ENCODE measurements around the gene MSH3.

- TF ChIP-seq PATZ1 (CRISPR knock-in tag; IDR thresholded peaks at IDR 0.05; ENCODE audit: borderline replicate concordance) (no peak), TCF4 (CRISPR knock-in tag; IDR thresholded peaks at IDR 0.05; ENCODE audit: borderline replicate concordance) (no peak), RARB (CRISPR knock-in tag; IDR thresholded peaks at IDR 0.05) (no peak), ARNTL (CRISPR knock-in tag; IDR thresholded peaks at IDR 0.05; ENCODE audit: borderline replicate concordance, low read depth) (no peak), CSDC2 (CRISPR knock-in tag; IDR thresholded peaks at IDR 0.05) (no peak), ZFP30 (CRISPR knock-in tag; IDR thresholded peaks at IDR 0.05) (no peak), ZNF565 (CRISPR knock-in tag; conservative IDR thresholded peaks at IDR 0.05; ENCODE audit: low read depth) (no peak), ZFP3 (CRISPR knock-in tag; IDR thresholded peaks at IDR 0.05) (no peak), BACH2 (CRISPR knock-in tag; IDR thresholded peaks at IDR 0.05; ENCODE audit: borderline replicate concordance) (no peak), GLIS3 (CRISPR knock-in tag; IDR thresholded peaks at IDR 0.05) (no peak), TOX (CRISPR knock-in tag; IDR thresholded peaks at IDR 0.05; ENCODE audit: borderline replicate concordance) (no peak), OSR1 (CRISPR knock-in tag; IDR thresholded peaks at IDR 0.05) (no peak)
These were observed 47.1 kb upstream of the MSH3 start for GRCh38 chr5:80607343-80607742.

Data from SK-N-SH treated with all-trans-retinoic acid at 6 μM for 48 hours (cell line).